GM18505 (cell line): ENCODE measurements around the gene ZNF638.

Source experiments
- ATAC-seq: cut with Tn5 transposase; IDR thresholded peaks from one replicate; pipeline ENCODE4 v1.9.1; 2021; ENCODE audit not compliant: unreplicated experiment
- POLR2A ChIP-seq: IDR thresholded peaks from 4 replicates; pipeline ENCODE4 v1.6.1; 2011; ENCODE audit warnings: borderline replicate concordance; ENCODE audit not compliant: insufficient read depth, insufficient read length; ENCODE audit errors: extremely low read depth

ZNF638 gene, protein sequence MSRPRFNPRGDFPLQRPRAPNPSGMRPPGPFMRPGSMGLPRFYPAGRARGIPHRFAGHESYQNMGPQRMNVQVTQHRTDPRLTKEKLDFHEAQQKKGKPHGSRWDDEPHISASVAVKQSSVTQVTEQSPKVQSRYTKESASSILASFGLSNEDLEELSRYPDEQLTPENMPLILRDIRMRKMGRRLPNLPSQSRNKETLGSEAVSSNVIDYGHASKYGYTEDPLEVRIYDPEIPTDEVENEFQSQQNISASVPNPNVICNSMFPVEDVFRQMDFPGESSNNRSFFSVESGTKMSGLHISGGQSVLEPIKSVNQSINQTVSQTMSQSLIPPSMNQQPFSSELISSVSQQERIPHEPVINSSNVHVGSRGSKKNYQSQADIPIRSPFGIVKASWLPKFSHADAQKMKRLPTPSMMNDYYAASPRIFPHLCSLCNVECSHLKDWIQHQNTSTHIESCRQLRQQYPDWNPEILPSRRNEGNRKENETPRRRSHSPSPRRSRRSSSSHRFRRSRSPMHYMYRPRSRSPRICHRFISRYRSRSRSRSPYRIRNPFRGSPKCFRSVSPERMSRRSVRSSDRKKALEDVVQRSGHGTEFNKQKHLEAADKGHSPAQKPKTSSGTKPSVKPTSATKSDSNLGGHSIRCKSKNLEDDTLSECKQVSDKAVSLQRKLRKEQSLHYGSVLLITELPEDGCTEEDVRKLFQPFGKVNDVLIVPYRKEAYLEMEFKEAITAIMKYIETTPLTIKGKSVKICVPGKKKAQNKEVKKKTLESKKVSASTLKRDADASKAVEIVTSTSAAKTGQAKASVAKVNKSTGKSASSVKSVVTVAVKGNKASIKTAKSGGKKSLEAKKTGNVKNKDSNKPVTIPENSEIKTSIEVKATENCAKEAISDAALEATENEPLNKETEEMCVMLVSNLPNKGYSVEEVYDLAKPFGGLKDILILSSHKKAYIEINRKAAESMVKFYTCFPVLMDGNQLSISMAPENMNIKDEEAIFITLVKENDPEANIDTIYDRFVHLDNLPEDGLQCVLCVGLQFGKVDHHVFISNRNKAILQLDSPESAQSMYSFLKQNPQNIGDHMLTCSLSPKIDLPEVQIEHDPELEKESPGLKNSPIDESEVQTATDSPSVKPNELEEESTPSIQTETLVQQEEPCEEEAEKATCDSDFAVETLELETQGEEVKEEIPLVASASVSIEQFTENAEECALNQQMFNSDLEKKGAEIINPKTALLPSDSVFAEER (N-terminal part only)

GRCh38 chr2:71331581-71332434 lies at the start of gene ZNF638:
Gene ZNF638, plus strand, starts transcription at chr2:71331782. Its CDS starts 17,173 bp downstream, at chr2:71348955.
- peak; percentile 94 for TF ChIP-seq POLR2A
- peak; percentile 96 for ATAC-seq

GRCh38 chr2:71281950-71282349 lies 49.6 kb upstream of the ZNF638 start:
- no peak for TF ChIP-seq POLR2A
- ATAC-seq = no peak

GRCh38 chr2:71282493-71282892 lies 49.1 kb upstream of the ZNF638 start:
- no peak for TF ChIP-seq POLR2A
- ATAC-seq = no peak

GRCh38 chr2:71283131-71283530 lies 48.5 kb upstream of the ZNF638 start:
- ATAC-seq = no peak
- no peak for TF ChIP-seq POLR2A

- no peak for ATAC-seq
- no peak for TF ChIP-seq POLR2A
These were observed 45.9 kb upstream of the ZNF638 start for GRCh38 chr2:71285706-71286105.

- no peak for TF ChIP-seq POLR2A
These were observed 40.2 kb upstream of the ZNF638 start for GRCh38 chr2:71291398-71291797.

DNA sequence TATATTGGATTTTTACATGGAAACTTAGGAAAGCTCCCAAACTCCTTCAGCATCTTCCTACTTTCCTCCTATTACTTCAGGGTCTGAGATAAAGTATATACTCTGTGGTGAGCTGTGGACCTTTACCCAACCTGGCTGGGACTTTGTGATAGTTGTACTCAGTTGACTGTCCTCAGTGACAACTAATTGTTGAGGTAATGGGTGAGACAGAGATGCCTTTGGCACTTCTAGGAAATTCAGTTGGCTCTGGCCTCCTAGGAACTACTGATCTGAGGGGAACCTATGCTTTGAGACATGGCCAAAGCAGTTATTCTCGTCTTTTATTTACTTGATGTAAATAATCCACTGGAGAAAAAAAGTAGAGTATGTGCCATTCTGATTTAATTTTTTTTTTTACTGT lies 39.4 kb upstream of the ZNF638 start:
- no peak for ATAC-seq
- no peak for TF ChIP-seq POLR2A

More at GRCh38 chr2:71291398-71291797, 40.2 kb upstream of the ZNF638 start:
- no peak for ATAC-seq

GRCh38 chr2:71298914-71299313 lies 32.7 kb upstream of the ZNF638 start:
- ATAC-seq = no peak
- TF ChIP-seq POLR2A = no peak

DNA sequence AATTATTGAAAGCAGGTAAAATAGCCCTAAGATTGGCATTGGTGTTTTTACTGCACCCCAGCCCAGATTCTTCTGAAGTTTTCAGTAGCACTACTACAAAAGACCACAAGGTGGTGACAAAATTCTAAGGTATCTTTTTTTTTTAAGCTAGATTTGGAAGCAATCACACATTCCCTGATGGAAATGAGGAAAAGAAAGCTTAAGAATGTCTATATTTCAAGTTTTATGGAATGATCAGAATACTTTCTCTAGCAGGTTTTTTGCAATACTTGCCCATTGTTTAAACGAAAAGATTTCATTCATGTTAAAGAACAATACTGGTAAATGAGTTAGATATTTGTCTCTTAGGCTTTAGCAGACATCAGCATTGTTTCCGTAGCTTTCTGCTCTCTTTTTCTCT lies 32.1 kb upstream of the ZNF638 start:
- no peak for TF ChIP-seq POLR2A
- ATAC-seq = no peak

GRCh38 chr2:71303849-71304248 lies 27.7 kb upstream of the ZNF638 start:
- no peak for ATAC-seq

GRCh38 chr2:71306762-71307161 lies 24.8 kb upstream of the ZNF638 start:
- no peak for TF ChIP-seq POLR2A
- ATAC-seq = no peak

More at GRCh38 chr2:71303849-71304248, 27.7 kb upstream of the ZNF638 start:
- no peak for TF ChIP-seq POLR2A
